K562 (cell line): Measurements from ENCODE around the gene HOXB3. TPM values are rescaled to one million over a fixed set of nuclear protein-coding genes. Genes with fewer than 3 reads are reported as not detected.

Experiments used
- CXXC5 ChIP-seq: fragments of 250-450 bp; sonication (Bioruptor Pico); IDR thresholded peaks from 2 replicates; pipeline ENCODE4 v1.8.0; 2022; ENCODE audit warnings: inconsistent platforms, mild to moderate bottlenecking, moderate library complexity
- EHMT2 ChIP-seq: fragments of 450-650 bp; IDR thresholded peaks from 2 replicates; pipeline ENCODE4 v1.6.1; 2018; ENCODE audit warnings: antibody characterized with exemption
- FOXK2 ChIP-seq, 2 experiments: fragments of 450-650 bp; IDR thresholded peaks in 1 of 2; conservative IDR thresholded peaks in 1 of 2; 2 replicates each; pipeline ENCODE4 v1.6.1; 2016; ENCODE audit warnings: low read depth in 2 of 2, mild to moderate bottlenecking in 1 of 2
- GMEB1 ChIP-seq: fragments of 250-450 bp; sonication (Bioruptor Pico); IDR thresholded peaks from 2 replicates; pipeline ENCODE4 v1.4.0; 2020; ENCODE audit warnings: mild to moderate bottlenecking
- PHB2 ChIP-seq: fragments of 450-650 bp; IDR thresholded peaks from 2 replicates; pipeline ENCODE4 v1.6.1; 2017; ENCODE audit warnings: low read depth
- TCF3 ChIP-seq: sonication (generic); formaldehyde crosslinking; IDR thresholded peaks from 2 replicates; pipeline ENCODE4 v1.4.0; 2020; ENCODE audit warnings: mild to moderate bottlenecking, missing genetic modification reagents
- ZNF133 ChIP-seq: fragments of 250-450 bp; sonication (Bioruptor Pico); IDR thresholded peaks from 2 replicates; pipeline ENCODE4 v1.4.0; 2020; ENCODE audit warnings: mild to moderate bottlenecking
- ZNF175 ChIP-seq: fragments of 200-800 bp; sonication (Bioruptor generic); IDR thresholded peaks from 2 replicates; pipeline ENCODE4 v1.6.1; 2016; ENCODE audit warnings: low read depth, mild to moderate bottlenecking, missing genetic modification characterization, missing compliant biosample characterization
- ZNF592 ChIP-seq: fragments of 450-650 bp; IDR thresholded peaks from 2 replicates; pipeline ENCODE4 v1.6.1; 2017; ENCODE audit warnings: antibody characterized with exemption, mild to moderate bottlenecking
- ZNF766 ChIP-seq: fragments of 200-800 bp; sonication (Bioruptor generic); conservative IDR thresholded peaks from 2 replicates; pipeline ENCODE4 v1.6.1; 2016; ENCODE audit warnings: missing genetic modification characterization, missing compliant biosample characterization
- polyA plus RNA-seq, 8 experiments: library from polyadenylated mRNA; depleted of rRNA in 4 of 8; stranded (reverse) in 5 of 8; unstranded in 3 of 8; fragments of >200 nt; fragmentation: Nextera tagmentation in 2 of 8; fragmentation: Illumina TruSeq in 1 of 8; extraction: Ambion mirVana in 2 of 8; extraction: Trizol in 1 of 8; gene quantifications; 2 replicates each; pipeline versions ENCODE4 v1.2.1 to v1.2.3, GENCODE V29; 2011 to 2014; ENCODE audit warnings: inconsistent platforms in 1 of 8, missing spikeins in 1 of 8
- total RNA-seq, 7 experiments: library from RNA; depleted of rRNA in 6 of 7; stranded (reverse); fragments of >200 nt in 6 of 7; fragmentation: Illumina TruSeq in 2 of 7; extraction: Trizol in 2 of 7; gene quantifications; 2 replicates each; pipeline versions ENCODE4 v1.2.1 to v1.2.3, GENCODE V29; 2011 to 2021; ENCODE audit warnings: low replicate concordance in 1 of 7
- TF ChIP-seq, protein P1 (sequence below): fragments of 250-450 bp; sonication (Bioruptor Pico); IDR thresholded peaks from 2 replicates; pipeline ENCODE4 v1.8.0; 2021; ENCODE audit warnings: moderate library complexity, mild to moderate bottlenecking, inconsistent platforms

The HOXB3 gene
- total and polyA plus RNA-seq, 9 of the 15 experiments (the other 6 are each of a cell fraction or from before 2014, with no cell fraction given): 2.4 to 41.3 (median 20.2) TPM

DNA sequence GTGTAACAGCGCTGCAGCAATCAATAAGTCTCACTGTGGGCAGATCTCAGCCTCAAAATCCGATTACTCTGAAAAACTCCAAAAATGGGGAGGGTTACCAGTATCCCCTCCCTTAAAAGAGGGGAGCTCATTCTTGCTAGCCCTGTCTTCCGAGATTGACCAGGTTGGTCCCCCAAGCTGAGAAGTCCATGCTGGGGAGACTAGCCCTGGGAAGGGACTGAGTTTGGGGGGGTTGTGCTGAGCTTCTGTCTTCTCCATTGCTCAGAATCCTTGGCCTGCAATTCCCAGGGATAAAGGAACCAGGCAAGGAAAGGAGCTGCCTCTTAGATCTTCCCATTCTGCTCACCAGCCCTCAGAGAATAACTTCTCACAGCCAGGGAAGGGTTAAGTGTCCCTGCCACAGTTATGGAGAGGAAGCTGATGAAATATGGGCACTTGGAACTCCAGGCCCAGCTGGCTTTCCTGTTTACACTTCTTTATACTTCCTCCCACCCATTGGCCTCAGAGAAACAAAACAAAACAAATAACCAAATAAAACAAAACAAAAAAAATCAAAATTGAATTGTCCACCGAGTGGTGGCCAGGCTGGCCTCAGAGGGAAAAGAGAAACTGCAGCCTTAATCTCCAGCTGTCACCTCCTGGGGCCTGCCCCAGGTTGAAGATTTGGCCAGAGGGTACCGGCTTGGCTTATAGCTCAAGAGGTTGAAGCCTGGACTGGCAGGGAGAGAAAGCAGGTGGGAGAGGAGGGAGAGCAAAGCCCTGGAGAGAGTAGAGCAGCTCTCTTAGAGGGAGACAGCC is 2.6 kb downstream of the HOXB3 start (continued):
- TF ChIP-seq GMEB1 (CRISPR knock-in tag) (no peak), ZNF592 (no peak), ZNF175 (CRISPR knock-in tag) (peak; percentile 66), PHB2 (no peak), ZNF133 (CRISPR knock-in tag) (no peak), TCF3 (no peak), FOXK2 (conservative IDR thresholded peaks at IDR 0.05 in 1 of 2, IDR thresholded peaks at IDR 0.05 in 1 of 2; ENCODE audit: low read depth in 2 of 2) (no peak), ZNF766 (CRISPR knock-in tag) (0 out of 2 replicates have a peak, but pooled peaks have one; percentile 44), EHMT2 (no peak), CXXC5 (peak; percentile 16; the same call in 1 of the 2 replicates)
- TF ChIP-seq, protein P1, sequence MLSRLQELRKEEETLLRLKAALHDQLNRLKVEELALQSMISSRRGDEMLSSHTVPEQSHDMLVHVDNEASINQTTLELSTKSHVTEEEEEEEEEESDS (CRISPR knock-in tag): no peak
